ENCODE data around the gene SMIM38. TPM values are rescaled to one million over a fixed set of nuclear protein-coding genes. Genes with fewer than 3 reads are reported as not detected.

Gene SMIM38
- total RNA-seq, 1 donor from 2014 or later = 0.12 TPM

GRCh38 chr11:69129053-69129452 lies 26.7 kb upstream of the SMIM38 start:
- DNase-seq (ENCODE audit: low spot score) = no peak

GRCh38 chr11:69129647-69130046 lies 26.1 kb upstream of the SMIM38 start:
- no peaks in the 10 kb centered on the region for H3K27me3 Mint-ChIP-seq (ENCODE audit: low read depth)
- TF ChIP-seq CTCF (IDR thresholded peaks at IDR 0.05) = no peak
- DNase-seq (ENCODE audit: low spot score) = no peak
- no peak overlapping the region for H3K27ac Mint-ChIP-seq (ENCODE audit: unreplicated experiment)
- peaks cover 8% of the 10 kb centered on the region for H3K36me3 Mint-ChIP-seq (ENCODE audit: low read depth)
- H3K4me3 Mint-ChIP-seq (ENCODE audit: unreplicated experiment) = no peak overlapping the region
- H3K9me3 Mint-ChIP-seq (ENCODE audit: low read depth) = peaks cover 19% of the 10 kb centered on the region
- H3K4me1 Mint-ChIP-seq (ENCODE audit: low read depth) = peaks cover 4% of the 10 kb centered on the region

More at GRCh38 chr11:69129053-69129452, 26.7 kb upstream of the SMIM38 start:
- Mint-ChIP-seq H3K27ac (ENCODE audit: unreplicated experiment) (no peak overlapping the region), H3K9me3 (ENCODE audit: low read depth) (peaks cover 19% of the 10 kb centered on the region), H3K4me1 (ENCODE audit: low read depth) (peaks cover 7% of the 10 kb centered on the region), H3K36me3 (ENCODE audit: low read depth) (peaks cover 6% of the 10 kb centered on the region), H3K27me3 (ENCODE audit: low read depth) (no peaks in the 10 kb centered on the region), H3K4me3 (ENCODE audit: unreplicated experiment) (no peak overlapping the region)
- no peak for TF ChIP-seq CTCF (IDR thresholded peaks at IDR 0.05)

GRCh38 chr11:69130654-69131053 lies 25.1 kb upstream of the SMIM38 start:
- Mint-ChIP-seq H3K27me3 (ENCODE audit: low read depth) (no peaks in the 10 kb centered on the region), H3K4me1 (ENCODE audit: low read depth) (peaks cover 4% of the 10 kb centered on the region), H3K36me3 (ENCODE audit: low read depth) (peaks cover 8% of the 10 kb centered on the region), H3K27ac (ENCODE audit: unreplicated experiment) (no peak overlapping the region), H3K4me3 (ENCODE audit: unreplicated experiment) (no peak overlapping the region), H3K9me3 (ENCODE audit: low read depth) (peaks cover 19% of the 10 kb centered on the region)
- TF ChIP-seq CTCF (IDR thresholded peaks at IDR 0.05) = no peak
- DNase-seq (ENCODE audit: low spot score) = no peak

- H3K27ac Mint-ChIP-seq (ENCODE audit: unreplicated experiment) = no peak overlapping the region
- peaks cover 4% of the 10 kb centered on the region for H3K4me1 Mint-ChIP-seq (ENCODE audit: low read depth)
- H3K4me3 Mint-ChIP-seq (ENCODE audit: unreplicated experiment) = no peak overlapping the region
- H3K27me3 Mint-ChIP-seq (ENCODE audit: low read depth) = no peaks in the 10 kb centered on the region
- no peak for TF ChIP-seq CTCF (IDR thresholded peaks at IDR 0.05)
- peaks cover 19% of the 10 kb centered on the region for H3K9me3 Mint-ChIP-seq (ENCODE audit: low read depth)
- H3K36me3 Mint-ChIP-seq (ENCODE audit: low read depth) = peaks cover 8% of the 10 kb centered on the region
- DNase-seq (ENCODE audit: low spot score) = no peak
These were observed 24.6 kb upstream of the SMIM38 start for GRCh38 chr11:69131121-69131566.

- no peak overlapping the region for H3K27ac Mint-ChIP-seq (ENCODE audit: unreplicated experiment)
- H3K27me3 Mint-ChIP-seq (ENCODE audit: low read depth) = no peaks in the 10 kb centered on the region
- no peak overlapping the region for H3K4me3 Mint-ChIP-seq (ENCODE audit: unreplicated experiment)
- H3K9me3 Mint-ChIP-seq (ENCODE audit: low read depth) = peaks cover 19% of the 10 kb centered on the region
- TF ChIP-seq CTCF (IDR thresholded peaks at IDR 0.05) = peak; percentile 94
- H3K4me1 Mint-ChIP-seq (ENCODE audit: low read depth) = peaks cover 4% of the 10 kb centered on the region
- peaks cover 8% of the 10 kb centered on the region for H3K36me3 Mint-ChIP-seq (ENCODE audit: low read depth)
- DNase-seq (ENCODE audit: low spot score) = no peak
These were observed 24.0 kb upstream of the SMIM38 start for GRCh38 chr11:69131644-69132300.

Data from chondrocyte (in vitro differentiated cells).